Stomach (tissue), 4 donors: ENCODE measurements around the gene NRG3.

Experiments
- EP300 ChIP-seq: sonication (generic); formaldehyde crosslinking; IDR thresholded peaks from one replicate; pipeline ENCODE4 v1.6.1; 2017; ENCODE audit warnings: antibody characterized with exemption
- POLR2A ChIP-seq, 4 donors: fragments of 450-650 bp; IDR thresholded peaks; one replicate each; pipeline ENCODE4 v1.6.1; 2016; ENCODE audit warnings: antibody characterized with exemption in 4 of 4, control low read depth in 2 of 4, mild to moderate bottlenecking in 1 of 4, moderate library complexity in 1 of 4
- POLR2AphosphoS5 ChIP-seq, 3 donors: sonication (generic); formaldehyde crosslinking; IDR thresholded peaks; one replicate each; pipeline ENCODE4 v1.6.1; 2016; ENCODE audit warnings: antibody characterized with exemption in 3 of 3
- TF ChIP-seq, protein P1 (sequence below), 7 experiments: fragments of 450-650 bp in 4 of 7; fragments of 200-600 bp in 3 of 7; sonication (generic) in 3 of 7; IDR thresholded peaks; one replicate each; pipeline ENCODE4 v1.5.1; 2016 to 2019; ENCODE audit warnings: antibody characterized with exemption in 7 of 7, control low read depth in 2 of 7, mild to moderate bottlenecking in 1 of 7

DNA sequence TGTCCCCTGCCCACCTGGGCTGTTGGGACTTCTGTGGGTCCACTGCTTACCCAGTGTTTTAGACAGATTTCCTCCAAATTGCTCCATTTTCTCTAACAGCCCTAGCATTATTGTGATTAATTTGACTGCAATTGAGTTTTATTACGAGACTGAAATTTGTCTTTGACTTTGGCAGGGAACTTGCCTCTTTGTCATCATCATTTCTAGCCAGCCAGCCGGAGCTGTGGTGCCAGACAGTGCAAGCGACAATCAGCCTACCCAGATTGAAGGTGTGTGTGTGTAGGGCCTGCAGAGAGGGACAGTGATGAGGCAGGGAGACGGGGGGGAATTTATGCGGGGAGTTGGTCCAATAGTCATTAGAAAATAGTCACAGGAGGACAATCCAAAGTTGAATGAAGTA is 743.0 kb downstream of the NRG3 start:
- TF ChIP-seq, protein P1, sequence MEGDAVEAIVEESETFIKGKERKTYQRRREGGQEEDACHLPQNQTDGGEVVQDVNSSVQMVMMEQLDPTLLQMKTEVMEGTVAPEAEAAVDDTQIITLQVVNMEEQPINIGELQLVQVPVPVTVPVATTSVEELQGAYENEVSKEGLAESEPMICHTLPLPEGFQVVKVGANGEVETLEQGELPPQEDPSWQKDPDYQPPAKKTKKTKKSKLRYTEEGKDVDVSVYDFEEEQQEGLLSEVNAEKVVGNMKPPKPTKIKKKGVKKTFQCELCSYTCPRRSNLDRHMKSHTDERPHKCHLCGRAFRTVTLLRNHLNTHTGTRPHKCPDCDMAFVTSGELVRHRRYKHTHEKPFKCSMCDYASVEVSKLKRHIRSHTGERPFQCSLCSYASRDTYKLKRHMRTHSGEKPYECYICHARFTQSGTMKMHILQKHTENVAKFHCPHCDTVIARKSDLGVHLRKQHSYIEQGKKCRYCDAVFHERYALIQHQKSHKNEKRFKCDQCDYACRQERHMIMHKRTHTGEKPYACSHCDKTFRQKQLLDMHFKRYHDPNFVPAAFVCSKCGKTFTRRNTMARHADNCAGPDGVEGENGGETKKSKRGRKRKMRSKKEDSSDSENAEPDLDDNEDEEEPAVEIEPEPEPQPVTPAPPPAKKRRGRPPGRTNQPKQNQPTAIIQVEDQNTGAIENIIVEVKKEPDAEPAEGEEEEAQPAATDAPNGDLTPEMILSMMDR (IDR thresholded peaks at IDR 0.05), result no peak
- TF ChIP-seq POLR2A (IDR thresholded peaks at IDR 0.05) (no peak), POLR2AphosphoS5 (IDR thresholded peaks at IDR 0.05) (no peak), EP300 (no peak)
